Testis (tissue), 2 donors: ENCODE results near the gene ARRDC1.

Experiments
- POLR2A ChIP-seq: fragments of 450-650 bp; IDR thresholded peaks from one replicate; pipeline ENCODE4 v1.6.1; 2017; ENCODE audit warnings: antibody characterized with exemption, mild to moderate bottlenecking, moderate library complexity
- TF ChIP-seq, protein P1 (sequence below), 3 experiments: fragments of 450-650 bp in 2 of 3; fragments of 200-600 bp in 1 of 3; sonication (generic) in 1 of 3; IDR thresholded peaks; one replicate each; pipeline ENCODE4 v1.5.1; 2016 to 2019; ENCODE audit warnings: antibody characterized with exemption in 3 of 3, mild to moderate bottlenecking in 2 of 3, moderate library complexity in 1 of 3

DNA sequence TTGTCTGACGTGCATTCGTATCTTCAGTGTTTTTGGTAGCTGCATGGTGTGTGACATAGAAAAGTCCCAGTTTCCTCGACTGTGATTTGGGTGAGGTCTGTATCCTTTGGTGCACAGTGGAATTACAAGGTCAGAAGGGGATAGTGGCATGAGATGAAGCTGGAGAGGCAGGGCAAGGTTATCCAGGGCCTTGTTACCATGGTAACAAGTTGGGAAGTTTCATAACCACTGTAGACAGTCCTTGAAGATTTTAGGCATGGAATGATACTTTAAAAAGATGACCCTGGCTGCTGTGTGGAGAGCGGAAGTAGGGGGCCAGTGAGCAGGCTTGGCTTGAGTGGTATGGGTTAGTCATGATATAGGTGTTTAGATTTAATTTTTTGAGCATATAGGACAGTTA lies 25.2 kb downstream of the ARRDC1 start:
- TF ChIP-seq, protein P1, sequence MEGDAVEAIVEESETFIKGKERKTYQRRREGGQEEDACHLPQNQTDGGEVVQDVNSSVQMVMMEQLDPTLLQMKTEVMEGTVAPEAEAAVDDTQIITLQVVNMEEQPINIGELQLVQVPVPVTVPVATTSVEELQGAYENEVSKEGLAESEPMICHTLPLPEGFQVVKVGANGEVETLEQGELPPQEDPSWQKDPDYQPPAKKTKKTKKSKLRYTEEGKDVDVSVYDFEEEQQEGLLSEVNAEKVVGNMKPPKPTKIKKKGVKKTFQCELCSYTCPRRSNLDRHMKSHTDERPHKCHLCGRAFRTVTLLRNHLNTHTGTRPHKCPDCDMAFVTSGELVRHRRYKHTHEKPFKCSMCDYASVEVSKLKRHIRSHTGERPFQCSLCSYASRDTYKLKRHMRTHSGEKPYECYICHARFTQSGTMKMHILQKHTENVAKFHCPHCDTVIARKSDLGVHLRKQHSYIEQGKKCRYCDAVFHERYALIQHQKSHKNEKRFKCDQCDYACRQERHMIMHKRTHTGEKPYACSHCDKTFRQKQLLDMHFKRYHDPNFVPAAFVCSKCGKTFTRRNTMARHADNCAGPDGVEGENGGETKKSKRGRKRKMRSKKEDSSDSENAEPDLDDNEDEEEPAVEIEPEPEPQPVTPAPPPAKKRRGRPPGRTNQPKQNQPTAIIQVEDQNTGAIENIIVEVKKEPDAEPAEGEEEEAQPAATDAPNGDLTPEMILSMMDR (IDR thresholded peaks at IDR 0.05): no peak
- TF ChIP-seq POLR2A: no peak
